ENCODE results near the gene NHERF2.

NHERF2 gene

DNA sequence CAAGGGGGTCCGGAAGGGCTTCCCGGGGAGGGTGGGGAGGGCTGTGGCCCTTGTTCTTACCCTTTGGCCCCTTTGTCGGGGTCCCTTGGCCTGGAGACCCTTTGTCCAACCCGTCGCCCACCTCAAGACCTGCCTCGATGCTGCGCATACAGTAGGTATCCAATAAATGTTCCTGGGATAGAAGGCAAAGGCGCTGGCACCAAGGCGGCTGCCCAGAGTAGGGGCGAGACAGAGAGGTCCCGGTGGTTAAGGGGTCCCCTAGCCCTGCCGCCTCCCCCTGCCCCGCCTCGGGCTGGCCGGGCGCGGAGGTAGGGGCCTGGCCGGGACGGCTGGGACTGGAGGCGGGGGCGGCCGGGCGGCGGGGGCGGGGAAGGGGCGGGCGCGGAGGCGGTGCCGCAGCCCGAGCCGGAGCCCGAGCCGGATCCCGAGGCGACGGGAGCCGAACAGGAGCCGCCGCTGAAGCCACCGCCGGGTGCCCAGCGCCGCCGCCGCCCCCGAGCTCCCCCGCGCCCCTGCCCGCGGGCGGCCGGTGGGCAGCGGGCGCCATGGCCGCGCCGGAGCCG is at the start of gene NHERF2:
Gene NHERF2 (plus strand): TSS at position 442 of the 563 bp plus-strand sequence. CDS start 104 bp downstream, at position 546.
- no peak for DNase-seq (ENCODE audit: low read depth)
- TF ChIP-seq, protein P1, sequence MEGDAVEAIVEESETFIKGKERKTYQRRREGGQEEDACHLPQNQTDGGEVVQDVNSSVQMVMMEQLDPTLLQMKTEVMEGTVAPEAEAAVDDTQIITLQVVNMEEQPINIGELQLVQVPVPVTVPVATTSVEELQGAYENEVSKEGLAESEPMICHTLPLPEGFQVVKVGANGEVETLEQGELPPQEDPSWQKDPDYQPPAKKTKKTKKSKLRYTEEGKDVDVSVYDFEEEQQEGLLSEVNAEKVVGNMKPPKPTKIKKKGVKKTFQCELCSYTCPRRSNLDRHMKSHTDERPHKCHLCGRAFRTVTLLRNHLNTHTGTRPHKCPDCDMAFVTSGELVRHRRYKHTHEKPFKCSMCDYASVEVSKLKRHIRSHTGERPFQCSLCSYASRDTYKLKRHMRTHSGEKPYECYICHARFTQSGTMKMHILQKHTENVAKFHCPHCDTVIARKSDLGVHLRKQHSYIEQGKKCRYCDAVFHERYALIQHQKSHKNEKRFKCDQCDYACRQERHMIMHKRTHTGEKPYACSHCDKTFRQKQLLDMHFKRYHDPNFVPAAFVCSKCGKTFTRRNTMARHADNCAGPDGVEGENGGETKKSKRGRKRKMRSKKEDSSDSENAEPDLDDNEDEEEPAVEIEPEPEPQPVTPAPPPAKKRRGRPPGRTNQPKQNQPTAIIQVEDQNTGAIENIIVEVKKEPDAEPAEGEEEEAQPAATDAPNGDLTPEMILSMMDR (conservative IDR thresholded peaks at IDR 0.05; ENCODE audit: control insufficient read depth, insufficient read depth, low read depth, low read length), result no peak
- H3K4me3 ChIP-seq (ENCODE audit: control insufficient read depth, low read depth, low read length), result peak within 1 kb of the TSS; percentile 36

DNA sequence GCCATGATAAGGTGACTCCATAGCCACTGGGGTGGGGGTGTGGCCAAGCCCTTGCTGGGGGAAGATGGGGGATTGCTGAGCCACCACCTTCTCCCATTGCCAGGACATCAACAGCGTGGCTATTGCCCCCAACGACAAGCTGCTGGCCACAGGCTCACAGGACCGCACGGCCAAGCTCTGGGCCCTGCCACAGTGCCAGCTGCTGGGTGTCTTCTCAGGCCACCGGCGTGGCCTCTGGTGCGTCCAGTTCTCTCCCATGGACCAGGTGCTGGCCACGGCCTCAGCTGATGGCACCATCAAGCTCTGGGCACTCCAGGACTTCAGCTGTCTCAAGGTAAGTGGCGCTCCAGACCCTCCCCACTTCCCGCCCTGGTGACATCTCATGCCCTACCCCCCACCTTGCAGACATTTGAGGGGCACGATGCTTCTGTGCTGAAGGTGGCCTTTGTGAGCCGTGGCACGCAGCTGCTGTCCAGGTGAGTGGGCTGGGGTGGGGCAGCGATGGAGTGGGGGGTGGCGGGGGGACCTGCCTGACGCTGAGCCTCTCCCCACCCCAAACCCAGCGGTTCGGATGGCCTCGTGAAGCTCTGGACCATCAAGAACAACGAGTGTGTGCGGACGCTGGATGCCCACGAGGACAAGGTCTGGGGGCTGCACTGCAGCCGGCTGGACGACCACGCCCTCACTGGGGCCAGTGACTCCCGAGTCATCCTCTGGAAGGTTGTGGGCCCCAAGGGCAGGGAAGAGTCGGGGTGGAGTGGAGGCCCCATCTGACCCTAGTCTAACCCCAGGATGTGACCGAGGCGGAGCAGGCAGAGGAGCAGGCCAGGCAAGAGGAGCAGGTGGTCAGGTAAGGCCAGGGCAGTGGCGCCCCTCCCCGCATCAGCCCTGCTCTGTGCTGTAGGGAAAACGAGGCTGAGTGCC is 49.5 kb upstream of the NHERF2 start:
- H3K4me3 ChIP-seq (ENCODE audit: control insufficient read depth, low read depth, low read length), result no peak overlapping the region

DNA sequence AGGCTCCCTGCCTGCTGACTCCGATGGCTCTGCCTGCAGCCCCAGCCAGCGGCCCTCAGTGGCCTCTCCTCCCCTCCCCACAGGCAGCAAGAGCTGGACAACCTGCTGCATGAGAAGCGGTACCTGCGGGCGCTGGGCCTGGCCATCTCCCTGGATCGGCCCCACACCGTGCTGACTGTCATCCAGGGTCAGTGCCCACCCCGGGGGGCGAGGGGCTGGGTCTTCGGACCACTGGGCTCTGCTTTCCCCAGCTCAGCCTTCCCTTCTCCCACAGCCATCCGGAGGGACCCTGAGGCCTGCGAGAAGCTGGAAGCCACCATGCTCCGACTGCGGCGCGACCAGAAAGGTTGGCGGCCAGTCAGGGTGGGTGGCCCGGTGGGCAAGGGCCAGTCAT is 48.8 kb upstream of the NHERF2 start:
- no peak for DNase-seq (ENCODE audit: low read depth)
- TF ChIP-seq, protein P1 (conservative IDR thresholded peaks at IDR 0.05; ENCODE audit: control insufficient read depth, insufficient read depth, low read depth, low read length), result no peak
- H3K4me3 ChIP-seq (ENCODE audit: control insufficient read depth, low read depth, low read length), result no peak overlapping the region

More for the DNA sequence above, 49.5 kb upstream of the NHERF2 start:
- TF ChIP-seq, protein P1 (conservative IDR thresholded peaks at IDR 0.05; ENCODE audit: control insufficient read depth, insufficient read depth, low read depth, low read length), result no peak
- no peak for DNase-seq (ENCODE audit: low read depth)

DNA sequence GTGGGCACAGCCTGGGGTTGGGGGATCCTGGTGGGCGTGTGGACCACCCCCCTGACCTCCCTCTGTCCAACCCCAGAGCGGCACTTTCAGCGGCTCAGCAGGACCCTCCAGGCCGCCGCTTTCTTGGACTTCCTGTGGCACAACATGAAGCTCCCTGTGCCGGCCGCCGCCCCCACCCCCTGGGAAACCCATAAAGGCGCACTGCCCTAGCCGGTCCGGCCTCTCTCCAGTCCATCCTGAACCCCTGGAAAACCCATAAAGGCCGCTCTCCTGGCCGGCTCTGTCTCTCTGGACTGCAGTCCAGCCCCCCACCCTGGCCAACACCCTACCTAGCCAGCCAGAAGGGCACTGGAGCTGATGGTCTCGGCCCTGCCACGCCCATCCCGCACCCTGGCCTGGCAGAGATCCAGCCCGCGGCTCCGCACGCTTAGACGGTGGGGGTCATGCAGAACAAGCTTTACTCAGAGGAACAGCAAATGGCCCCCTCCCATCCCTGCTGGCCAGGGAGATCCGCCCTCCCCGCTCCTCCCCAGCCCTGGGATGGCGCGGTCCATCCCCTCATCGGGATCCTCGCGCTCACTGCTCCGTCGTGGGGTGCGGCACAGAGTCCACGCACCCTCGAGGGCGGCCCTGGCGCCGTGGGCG is 48.1 kb upstream of the NHERF2 start:
- no peak overlapping the region for H3K4me3 ChIP-seq (ENCODE audit: control insufficient read depth, low read depth, low read length)
- no peak for DNase-seq (ENCODE audit: low read depth)
- TF ChIP-seq, protein P1 (conservative IDR thresholded peaks at IDR 0.05; ENCODE audit: control insufficient read depth, insufficient read depth, low read depth, low read length), result no peak

DNA sequence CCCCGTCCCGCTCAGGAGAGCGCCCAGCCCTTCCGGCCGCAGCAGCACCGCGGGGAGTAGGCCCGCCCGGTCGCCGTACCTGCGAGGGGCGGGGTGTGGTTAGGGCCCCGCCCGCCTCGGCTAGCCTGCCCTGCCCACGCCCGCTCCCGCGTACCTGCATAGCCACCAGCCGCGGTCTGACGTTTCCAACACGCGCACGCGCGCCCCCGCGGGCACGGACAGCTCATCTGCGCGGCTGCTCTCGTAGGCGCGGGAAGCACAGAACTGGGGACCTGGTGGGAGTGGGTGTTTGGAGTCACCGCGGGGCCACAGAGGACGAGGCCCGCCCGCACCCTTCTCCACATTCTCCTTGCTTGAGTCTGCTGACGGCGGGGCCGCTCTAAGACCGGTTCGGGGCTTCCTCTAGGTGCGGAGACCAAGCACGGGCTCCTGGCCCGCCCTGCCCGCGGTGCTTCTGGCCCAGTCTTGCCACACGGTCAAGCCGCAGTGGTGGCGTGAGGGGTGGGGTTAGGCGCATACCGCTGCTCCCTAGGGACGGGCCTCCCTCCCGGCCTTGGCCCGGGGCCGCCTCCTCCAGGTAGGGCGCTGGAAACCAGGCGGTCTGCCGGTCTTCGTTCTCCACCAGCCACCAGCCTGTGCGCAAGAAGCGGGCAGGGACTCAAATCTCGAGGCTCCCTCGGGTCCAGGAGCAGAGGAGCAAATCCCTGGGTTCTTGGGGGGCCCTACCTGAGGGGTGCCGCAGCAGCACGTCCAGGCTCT is 47.3 kb upstream of the NHERF2 start:
- peak; percentile 15 for DNase-seq (ENCODE audit: low read depth)
- TF ChIP-seq, protein P1 (conservative IDR thresholded peaks at IDR 0.05; ENCODE audit: control insufficient read depth, insufficient read depth, low read depth, low read length), result no peak
- H3K4me3 ChIP-seq (ENCODE audit: control insufficient read depth, low read depth, low read length), result no peak overlapping the region
